ENCODE results near the gene MPRIP. TPM values are rescaled to one million over a fixed set of nuclear protein-coding genes. Genes with fewer than 3 reads are reported as not detected.

MPRIP gene
- total RNA-seq, 1 donor from 2014 or later, result 93.3 TPM

Other genes with a start within 250 kb of the MPRIP start
- gene TNFRSF13B, start 70.3 kb upstream of the MPRIP start, total RNA-seq, result not detected
- gene PLD6, start 163.9 kb downstream of the MPRIP start, total RNA-seq, result 4.2 TPM
- 34.7 TPM for gene FLCN, start 194.7 kb downstream of the MPRIP start, total RNA-seq
- gene COPS3, start 238.8 kb downstream of the MPRIP start, total RNA-seq, result 20.3 TPM